ENCODE data around the gene ELAVL2. TPM values are rescaled to one million over a fixed set of nuclear protein-coding genes. Genes with fewer than 3 reads are reported as not detected.

ELAVL2 gene
- total RNA-seq, 4 donors from 2014 or later: under 0.01 to 1.4 (median 0.84) TPM

GRCh38 chr9:23830476-23830805 is 4.4 kb upstream of the ELAVL2 start:
- Histone ChIP-seq H3K27me3 (peaks cover 0 to 72% (median 39%) of the 10 kb centered on the region in 4 donors), H3K4me3 (no peak overlapping the region), H3K9me3 (no peaks in the 10 kb centered on the region), H3K27ac (replicated peaks in 1 of 4) (no peak overlapping the region), H3K36me3 (no peaks in the 10 kb centered on the region), H3K4me1 (peaks cover under 1 to 19% (median 14%) of the 10 kb centered on the region in 4 donors)
- intact Hi-C loops (cut with DNase I): no loop called here
- DNase-seq (ENCODE audit: extremely low spot score): no peak
- 24% methylated on average over 5 of the region's 5 CpGs for WGBS
- TF ChIP-seq CTCF (IDR thresholded peaks at IDR 0.05) (no peak), EP300 (IDR thresholded peaks at IDR 0.05) (no peak), POLR2AphosphoS5 (IDR thresholded peaks at IDR 0.05) (no peak), POLR2A (IDR thresholded peaks at IDR 0.05; ENCODE audit: low read depth) (no peak)

DNA sequence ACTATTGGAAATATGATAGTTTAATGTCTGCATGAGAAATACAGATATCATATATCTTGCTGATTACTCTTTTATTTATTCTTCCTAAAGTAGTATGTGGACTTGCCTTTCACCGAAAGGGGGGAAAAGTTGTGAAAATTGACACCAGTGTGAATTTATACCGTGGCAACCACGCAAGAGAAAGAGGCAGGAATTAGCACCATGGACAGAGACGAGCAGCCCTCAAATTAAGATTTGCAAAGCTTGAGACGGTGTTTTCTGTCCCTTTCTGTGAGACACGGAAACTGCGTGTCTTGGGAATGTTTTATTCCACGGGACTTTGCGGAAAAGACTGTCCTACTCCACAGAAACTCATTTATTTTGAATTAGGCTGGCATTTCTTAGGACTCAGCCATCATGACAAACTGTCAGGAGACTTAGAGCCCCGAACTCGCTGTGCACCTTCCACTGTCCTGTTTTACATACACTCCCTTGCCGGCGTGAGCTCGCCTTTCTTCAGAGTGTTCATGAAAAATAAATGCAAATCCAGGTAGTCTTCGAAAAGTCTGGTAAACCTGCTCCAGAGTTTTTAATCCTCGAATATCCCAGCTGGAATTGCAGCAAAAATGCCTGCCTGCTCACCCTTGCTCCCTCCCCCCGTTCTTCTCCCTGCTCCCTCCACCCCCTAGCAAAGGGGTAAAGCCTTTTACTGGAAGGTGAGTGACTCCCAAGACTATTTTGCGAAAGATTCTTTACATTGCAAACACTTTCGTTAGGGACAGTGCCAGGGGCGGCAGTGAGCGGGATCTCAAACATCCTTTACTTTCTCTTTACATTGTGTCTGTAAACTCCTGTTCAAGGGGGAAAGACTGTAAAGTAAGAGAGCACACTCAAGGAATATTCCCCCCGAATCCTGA is 3.8 kb upstream of the ELAVL2 start:
- Histone ChIP-seq H3K27ac (replicated peaks in 1 of 4) (no peak overlapping the region), H3K36me3 (no peaks in the 10 kb centered on the region), H3K4me1 (peaks cover 6 to 25% (median 20%) of the 10 kb centered on the region in 4 donors), H3K9me3 (no peaks in the 10 kb centered on the region), H3K4me3 (no peak overlapping the region), H3K27me3 (peaks cover 0 to 78% (median 45%) of the 10 kb centered on the region in 4 donors)
- no peak for DNase-seq (ENCODE audit: extremely low spot score)
- intact Hi-C loops (cut with DNase I): no loop called here
- no peak for TF ChIP-seq POLR2AphosphoS5 (IDR thresholded peaks at IDR 0.05)
- no peak for TF ChIP-seq POLR2A (IDR thresholded peaks at IDR 0.05; ENCODE audit: low read depth)
- TF ChIP-seq EP300 (IDR thresholded peaks at IDR 0.05): no peak
- no peak for TF ChIP-seq CTCF (IDR thresholded peaks at IDR 0.05)
- 6% methylated on average over 22 of the region's 22 CpGs for WGBS

GRCh38 chr9:23825700-23826099 is 340 bp downstream of the ELAVL2 start:
- 3% methylated on average over 12 of the region's 12 CpGs for WGBS
- H3K27ac ChIP-seq (replicated peaks in 1 of 4): no peak overlapping the region
- peak overlapping the region; percentile 39 to 48 (median 44) for H3K4me3 ChIP-seq
- intact Hi-C loops (cut with DNase I): no loop called here
- no peaks in the 10 kb centered on the region for H3K9me3 ChIP-seq
- peaks cover 2 to 100% (median 71%) of the 10 kb centered on the region in 4 donors for H3K27me3 ChIP-seq
- no peaks in the 10 kb centered on the region for H3K36me3 ChIP-seq
- TF ChIP-seq EP300 (IDR thresholded peaks at IDR 0.05): no peak
- TF ChIP-seq POLR2A (IDR thresholded peaks at IDR 0.05; ENCODE audit: low read depth): no peak
- TF ChIP-seq CTCF (IDR thresholded peaks at IDR 0.05): no peak
- TF ChIP-seq POLR2AphosphoS5 (IDR thresholded peaks at IDR 0.05): no peak
- no peak for DNase-seq (ENCODE audit: extremely low spot score)
- peaks cover 26 to 55% (median 47%) of the 10 kb centered on the region in 4 donors for H3K4me1 ChIP-seq

GRCh38 chr9:23824830-23825591 is 1.0 kb downstream of the ELAVL2 start:
- no peak for DNase-seq (ENCODE audit: extremely low spot score)
- 2% methylated on average over 24 of the region's 25 CpGs for WGBS
- H3K36me3 ChIP-seq: no peaks in the 10 kb centered on the region
- peak overlapping the region; percentile 39 to 48 (median 44) for H3K4me3 ChIP-seq
- no peak overlapping the region for H3K27ac ChIP-seq (replicated peaks in 1 of 4)
- H3K9me3 ChIP-seq: no peaks in the 10 kb centered on the region
- H3K27me3 ChIP-seq: peaks cover 2 to 100% (median 68%) of the 10 kb centered on the region in 4 donors
- H3K4me1 ChIP-seq: peaks cover 29 to 57% (median 50%) of the 10 kb centered on the region in 4 donors
- no peak for TF ChIP-seq CTCF (IDR thresholded peaks at IDR 0.05)
- no peak for TF ChIP-seq POLR2A (IDR thresholded peaks at IDR 0.05; ENCODE audit: low read depth)
- TF ChIP-seq POLR2AphosphoS5 (IDR thresholded peaks at IDR 0.05): no peak
- TF ChIP-seq EP300 (IDR thresholded peaks at IDR 0.05): no peak
- intact Hi-C loops (cut with DNase I): no loop called here
